GM21619 (cell line): ENCODE data around the gene COPB2.
"Not testable (repeated sequence)": the region's sequence is repeated elsewhere in the genome, so short reads cannot be mapped to it uniquely, and the experiment has no call there.

ENCODE experiments used
- ATAC-seq: cut with Tn5 transposase; IDR thresholded peaks from one replicate; pipeline ENCODE4 v1.9.1; 2021; ENCODE audit not compliant: unreplicated experiment

COPB2 gene

GRCh38 chr3:139380575-139380974 lies 8.9 kb downstream of the COPB2 start:
- no peak for ATAC-seq

GRCh38 chr3:139378587-139379241 lies 10.7 kb downstream of the COPB2 start:
- no peak for ATAC-seq

- no peak for ATAC-seq
Observed at GRCh38 chr3:139377378-139377777, 12.1 kb downstream of the COPB2 start.

GRCh38 chr3:139374099-139374498 lies 15.3 kb downstream of the COPB2 start:
- ATAC-seq = no peak

- no peak for ATAC-seq
Observed at GRCh38 chr3:139364549-139364948, 24.9 kb downstream of the COPB2 start.

GRCh38 chr3:139361276-139361675 lies 28.2 kb downstream of the COPB2 start:
- no peak for ATAC-seq

- no peak for ATAC-seq
Observed at GRCh38 chr3:139358841-139359562, 30.4 kb downstream of the COPB2 start.

DNA sequence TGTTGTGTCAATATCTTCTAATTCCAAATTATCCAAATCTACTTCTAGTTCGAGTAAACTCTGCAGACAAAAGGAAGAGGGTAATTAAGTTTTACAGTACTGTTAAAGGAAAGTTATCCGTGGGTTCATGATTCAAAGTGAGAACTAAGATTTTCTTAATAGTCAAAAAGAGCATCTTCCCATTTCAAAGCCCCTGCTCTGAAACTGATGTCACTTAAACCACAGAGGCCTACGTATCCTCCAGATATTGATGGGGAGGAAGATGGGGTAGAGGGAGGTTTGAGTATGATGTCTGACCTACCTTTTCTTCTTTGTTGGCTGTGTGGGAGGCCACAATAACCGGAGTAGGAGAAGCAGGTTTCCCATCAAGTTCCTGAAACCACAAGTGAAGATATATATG lies 31.5 kb downstream of the COPB2 start:
- peak; percentile 60 for ATAC-seq

GRCh38 chr3:139355891-139356290 lies 33.6 kb downstream of the COPB2 start:
- ATAC-seq = no peak

DNA sequence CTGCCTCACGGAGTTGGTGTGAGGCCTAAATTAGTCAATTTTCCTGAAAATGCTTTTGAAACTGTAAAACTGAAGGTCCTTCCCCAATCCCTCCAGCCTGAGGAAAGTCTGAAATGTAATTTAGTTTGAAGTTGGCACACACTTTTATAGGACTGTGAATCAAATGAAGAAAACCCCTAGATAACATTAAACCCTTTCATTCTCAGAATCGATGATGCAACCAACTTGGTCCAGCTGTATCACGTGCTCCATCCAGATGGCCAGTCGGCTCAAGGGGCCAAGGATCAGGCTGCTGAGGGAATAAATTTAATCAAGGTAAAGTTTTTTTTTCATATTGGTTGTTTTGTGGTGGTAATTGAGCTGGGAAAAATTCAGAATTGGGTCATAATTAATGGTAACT lies 34.0 kb downstream of the COPB2 start:
- no peak for ATAC-seq

- no peak for ATAC-seq
Observed at GRCh38 chr3:139354661-139355060, 34.8 kb downstream of the COPB2 start.

GRCh38 chr3:139353920-139354556 lies 35.4 kb downstream of the COPB2 start:
- ATAC-seq = no peak

GRCh38 chr3:139346771-139347170 lies 42.7 kb downstream of the COPB2 start:
- no peak for ATAC-seq

- ATAC-seq = peak; percentile 99
Observed at GRCh38 chr3:139343895-139344856, 45.3 kb downstream of the COPB2 start, which contains the start of gene MRPS22. Gene MRPS22, plus strand, starts transcription at chr3:139344020. Its CDS starts 7 bp downstream, at chr3:139344027.

GRCh38 chr3:139342054-139342453 lies 47.4 kb downstream of the COPB2 start:
- ATAC-seq = no peak

DNA sequence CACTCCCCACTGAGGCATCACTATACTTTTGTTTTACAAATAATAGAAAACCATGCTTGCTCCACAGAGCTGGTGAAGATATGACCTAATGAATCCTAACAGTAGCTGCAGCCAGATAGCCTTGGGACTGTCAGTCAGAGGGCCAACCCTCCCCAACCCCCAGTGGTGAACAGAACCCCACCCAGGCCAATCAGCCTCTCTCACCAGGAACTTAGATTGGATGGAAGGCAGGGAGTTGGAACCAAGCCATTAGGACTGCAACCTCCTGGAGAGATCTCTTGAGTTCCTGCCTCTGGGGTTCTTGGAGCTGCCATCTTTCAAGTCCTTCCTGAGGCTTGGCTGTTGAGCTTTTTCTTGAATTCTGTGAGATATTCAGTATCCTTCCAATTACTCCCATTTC lies 48.7 kb downstream of the COPB2 start:
- no peak for ATAC-seq

- ATAC-seq = no peak
Observed at GRCh38 chr3:139339219-139339906, 50.1 kb downstream of the COPB2 start.

GRCh38 chr3:139338405-139338804 lies 51.0 kb downstream of the COPB2 start:
- no peak for ATAC-seq

GRCh38 chr3:139334675-139335074 lies 54.8 kb downstream of the COPB2 start:
- not testable (repeated sequence) for ATAC-seq

- ATAC-seq = no peak
Observed at GRCh38 chr3:139332092-139332491, 57.4 kb downstream of the COPB2 start.
